HG02642 (cell line): Measurements from ENCODE around the gene FAM110D.

Source experiments
- ATAC-seq: cut with Tn5 transposase; IDR thresholded peaks from one replicate; pipeline ENCODE4 v1.9.1; 2021; ENCODE audit warnings: mild to moderate bottlenecking; ENCODE audit not compliant: unreplicated experiment, poor library complexity

The FAM110D gene

GRCh38 chr1:26181586-26182382, 22.9 kb downstream of the FAM110D start:
- no peak for ATAC-seq

DNA sequence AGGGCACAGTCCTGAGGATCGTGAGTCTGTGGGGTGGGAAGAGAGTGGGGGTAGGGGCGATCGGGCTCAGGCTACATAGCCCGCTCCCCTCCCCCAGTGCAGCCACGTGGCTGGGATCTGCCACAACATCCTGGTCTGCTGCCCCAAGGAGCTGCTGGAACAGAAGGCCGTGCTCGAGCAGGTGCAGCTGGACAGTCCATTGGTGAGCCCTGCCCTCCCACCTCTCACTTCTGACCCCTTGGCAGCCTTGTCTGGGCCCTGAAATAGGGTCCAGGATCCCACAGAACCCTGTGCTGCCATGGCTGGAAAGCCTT, 23.5 kb downstream of the FAM110D start:
- ATAC-seq: no peak

GRCh38 chr1:26184086-26184485, 25.2 kb downstream of the FAM110D start:
- ATAC-seq: no peak

DNA sequence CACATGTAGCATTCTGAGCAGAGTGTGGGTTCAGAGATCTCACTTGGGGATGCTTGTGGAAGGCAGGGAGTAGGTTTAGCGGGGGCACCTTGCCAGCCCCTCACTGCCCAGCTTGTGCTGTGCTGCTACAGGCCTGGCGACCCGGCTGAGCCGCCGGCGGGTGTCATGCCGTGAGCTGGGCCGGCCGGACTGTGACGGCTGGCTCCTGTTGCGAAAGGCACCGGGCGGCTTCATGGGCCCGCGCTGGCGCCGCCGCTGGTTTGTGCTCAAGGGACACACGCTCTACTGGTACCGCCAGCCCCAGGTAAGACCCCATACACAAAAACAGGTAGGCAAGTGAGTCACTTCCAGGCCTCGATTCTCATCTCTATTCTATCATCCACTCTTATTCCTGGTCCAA, 26.0 kb downstream of the FAM110D start:
- ATAC-seq: no peak

- ATAC-seq: no peak
These were observed 29.0 kb downstream of the FAM110D start for GRCh38 chr1:26187882-26188281.

GRCh38 chr1:26188477-26188876, 29.6 kb downstream of the FAM110D start:
- no peak for ATAC-seq

DNA sequence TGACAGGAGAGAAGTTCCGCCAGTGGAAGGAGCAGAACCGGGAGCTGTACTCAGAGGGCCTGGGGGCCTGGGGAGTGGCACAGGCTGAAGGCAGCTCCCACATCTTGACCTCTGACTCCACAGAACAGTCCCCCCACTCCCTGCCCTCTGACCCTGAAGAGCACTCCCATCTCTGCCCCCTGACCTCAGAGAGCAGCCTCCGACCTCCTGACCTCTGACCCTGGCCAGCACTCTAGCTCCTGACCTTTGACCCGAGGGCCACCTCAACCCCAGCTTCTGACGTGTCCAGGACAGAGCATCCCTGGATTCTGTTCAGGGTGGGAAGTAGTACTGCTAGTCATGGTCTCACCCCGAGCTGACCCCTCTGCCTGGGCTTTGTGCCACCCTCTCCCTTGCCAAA, 30.5 kb downstream of the FAM110D start:
- ATAC-seq: no peak

DNA sequence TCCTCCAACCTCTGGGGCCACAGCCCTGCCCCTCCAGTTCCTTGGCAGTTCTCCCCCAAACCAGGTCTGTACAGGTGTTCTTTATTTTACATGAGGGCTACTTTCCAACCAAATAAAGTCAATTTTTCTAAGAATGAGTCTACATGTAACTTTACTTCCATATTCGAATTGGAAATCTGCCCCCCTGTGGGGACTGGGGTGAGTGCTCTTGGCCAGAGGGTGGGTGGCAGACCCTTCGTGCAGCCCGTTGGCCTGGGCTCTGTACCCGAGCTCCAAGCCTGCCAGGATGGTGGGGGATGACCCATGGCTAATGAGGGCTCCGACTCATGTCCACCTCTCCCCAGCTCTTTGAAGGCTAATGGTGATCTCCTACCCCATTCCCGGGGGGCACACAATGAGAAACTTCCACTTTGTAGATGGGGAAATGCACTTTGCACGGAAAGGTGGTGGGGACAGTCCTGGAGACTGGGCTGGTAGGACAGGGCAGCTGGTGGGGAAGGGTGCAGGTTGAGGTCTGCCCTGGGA, 30.9 kb downstream of the FAM110D start:
- no peak for ATAC-seq

- ATAC-seq: no peak
These were observed 31.6 kb downstream of the FAM110D start, which contains the start of gene CATSPER4 for GRCh38 chr1:26190373-26190987. TSS of gene CATSPER4 (plus strand) at chr1:26190602. CDS start at chr1:26190628, 26 bp downstream.

GRCh38 chr1:26191739-26192138, 32.9 kb downstream of the FAM110D start:
- no peak for ATAC-seq

DNA sequence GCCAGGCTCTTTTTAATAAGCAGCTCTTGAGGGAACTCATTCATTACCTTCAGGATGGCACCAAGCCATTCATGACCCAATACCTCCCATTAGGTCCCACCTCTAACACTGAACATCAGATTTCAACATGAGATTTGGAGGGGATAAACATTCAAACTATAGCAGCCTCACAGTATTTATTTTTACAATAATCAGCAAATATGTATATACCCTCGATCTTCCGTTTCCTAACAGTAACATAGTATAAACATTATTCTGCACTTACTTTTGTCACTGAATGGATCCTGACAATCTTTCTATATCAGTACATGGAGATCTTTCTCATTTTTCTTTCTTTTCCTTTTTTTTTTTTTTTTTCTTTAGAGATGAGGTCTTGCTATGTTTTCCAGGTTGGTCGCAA, 36.9 kb downstream of the FAM110D start:
- ATAC-seq: no peak

DNA sequence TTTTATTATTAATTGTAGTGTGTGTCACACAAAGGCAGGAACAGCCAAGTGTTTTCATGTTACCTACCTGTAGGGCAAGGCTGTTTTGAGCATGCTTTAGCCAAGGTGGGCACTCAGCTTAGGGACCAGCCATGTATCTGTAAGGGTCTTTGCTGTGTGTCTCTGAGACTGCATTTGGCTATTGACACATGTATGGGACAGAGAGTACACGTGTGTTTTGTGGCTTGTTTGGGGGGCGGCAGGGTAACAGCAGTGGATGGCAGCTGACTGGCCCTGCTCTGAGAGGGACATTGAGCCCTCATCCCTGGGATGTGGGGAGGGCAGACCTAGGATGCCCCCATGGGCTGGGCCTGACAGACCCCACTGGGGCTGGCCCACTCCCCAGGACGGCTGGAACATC, 38.4 kb downstream of the FAM110D start:
- no peak for ATAC-seq

GRCh38 chr1:26197813-26198212, 38.9 kb downstream of the FAM110D start:
- ATAC-seq: no peak

DNA sequence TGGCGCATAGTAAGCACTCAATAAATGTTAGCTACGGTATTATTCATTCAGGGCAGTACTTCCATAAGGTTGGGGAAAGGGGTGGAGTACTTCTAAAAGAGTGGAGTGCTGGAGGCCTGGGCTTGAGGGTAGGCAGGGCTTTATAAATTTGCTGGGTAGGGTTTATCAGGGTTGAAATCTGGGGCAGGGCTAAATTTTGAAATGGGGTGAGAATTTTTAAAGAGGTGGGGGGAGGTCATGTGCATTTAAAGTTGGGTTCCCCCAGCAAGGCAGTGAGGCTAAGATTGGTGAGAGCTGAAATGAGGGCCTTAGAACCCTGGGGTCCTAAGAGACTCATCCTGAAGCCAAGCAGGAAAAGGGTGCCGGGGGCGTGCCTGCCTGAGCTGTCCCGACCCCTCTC, 41.5 kb downstream of the FAM110D start:
- no peak for ATAC-seq

- no peak for ATAC-seq
These were observed 44.9 kb downstream of the FAM110D start for GRCh38 chr1:26203642-26204318.

DNA sequence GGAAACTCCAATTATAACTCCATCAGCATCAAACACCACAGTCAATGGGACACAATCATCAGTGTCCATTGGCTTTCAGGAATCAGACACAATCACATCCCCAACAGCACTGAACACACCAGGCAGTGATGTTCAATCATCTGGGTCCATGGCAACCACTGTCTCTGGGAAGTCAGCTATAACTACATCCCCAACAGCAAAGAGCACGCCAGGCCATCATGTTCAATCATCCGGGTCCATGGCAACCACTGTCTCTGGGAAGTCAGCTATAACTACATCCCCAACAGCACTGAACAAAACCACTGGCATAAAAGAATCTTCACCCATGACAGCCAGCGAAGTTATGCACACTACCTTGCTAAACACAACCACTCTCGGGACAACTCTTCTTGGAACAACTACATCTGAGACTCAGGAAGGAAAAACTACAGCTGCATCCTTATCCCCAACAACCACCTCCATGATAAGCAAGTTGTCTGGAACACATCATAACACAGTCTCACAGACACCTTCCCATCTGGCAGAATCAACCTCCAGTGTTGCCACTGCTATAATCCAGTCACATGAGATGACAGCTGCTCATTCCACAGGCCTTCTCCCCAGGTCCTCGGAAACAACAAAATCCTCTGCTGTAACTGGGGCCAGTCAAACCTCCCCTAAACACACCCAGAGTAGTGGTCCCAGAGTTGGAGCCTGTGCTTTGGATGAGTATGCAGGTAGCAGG, 51.4 kb downstream of the FAM110D start:
- ATAC-seq: no peak

- no peak for ATAC-seq
These were observed 53.8 kb downstream of the FAM110D start for GRCh38 chr1:26212726-26213125.

- no peak for ATAC-seq
These were observed 54.5 kb downstream of the FAM110D start for GRCh38 chr1:26213335-26213905.
